GM19023 (cell line): ENCODE data around the gene AHI1.
"Not testable (repeated sequence)": the region's sequence is repeated elsewhere in the genome, so short reads cannot be mapped to it uniquely, and the experiment has no call there.

Experiments
- ATAC-seq: cut with Tn5 transposase; IDR thresholded peaks from one replicate; pipeline ENCODE4 v1.9.1; 2021; ENCODE audit warnings: mild to moderate bottlenecking, moderate library complexity; ENCODE audit not compliant: unreplicated experiment

The AHI1 gene

DNA sequence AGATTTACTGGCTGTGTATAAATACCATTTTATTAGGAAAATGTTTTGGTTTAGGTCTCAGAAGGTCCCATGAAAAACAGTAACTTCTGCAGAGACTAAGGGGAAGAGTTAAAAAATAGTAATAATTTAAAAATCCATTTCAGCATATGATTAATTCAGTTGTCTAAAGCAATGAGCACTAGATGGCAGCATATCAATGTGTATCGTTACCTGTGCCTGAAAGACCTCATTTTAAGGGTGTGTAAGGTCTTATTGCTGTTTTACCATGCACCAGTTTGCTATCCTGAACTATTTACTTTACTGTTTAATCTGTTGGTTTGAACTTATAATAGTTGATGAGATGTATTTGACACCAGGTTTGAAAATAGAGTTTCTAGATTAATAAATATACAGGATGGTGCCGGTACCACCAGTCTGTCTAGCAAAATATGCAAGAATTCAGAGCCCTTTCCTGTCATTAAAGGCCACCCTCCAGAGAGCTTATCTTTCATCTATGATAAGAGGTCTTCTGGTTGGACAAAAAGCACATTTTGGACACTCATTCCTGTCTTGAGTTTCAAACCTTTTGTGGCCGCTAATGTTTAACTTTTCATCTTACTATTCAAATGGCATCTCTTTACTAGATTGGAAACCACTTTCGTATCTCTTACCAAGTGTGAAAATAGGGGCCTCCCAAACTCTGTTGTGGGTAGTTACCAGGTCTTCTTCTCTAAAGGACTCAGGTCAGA lies 8.9 kb upstream of the AHI1 start:
- peak; percentile 88 for ATAC-seq

DNA sequence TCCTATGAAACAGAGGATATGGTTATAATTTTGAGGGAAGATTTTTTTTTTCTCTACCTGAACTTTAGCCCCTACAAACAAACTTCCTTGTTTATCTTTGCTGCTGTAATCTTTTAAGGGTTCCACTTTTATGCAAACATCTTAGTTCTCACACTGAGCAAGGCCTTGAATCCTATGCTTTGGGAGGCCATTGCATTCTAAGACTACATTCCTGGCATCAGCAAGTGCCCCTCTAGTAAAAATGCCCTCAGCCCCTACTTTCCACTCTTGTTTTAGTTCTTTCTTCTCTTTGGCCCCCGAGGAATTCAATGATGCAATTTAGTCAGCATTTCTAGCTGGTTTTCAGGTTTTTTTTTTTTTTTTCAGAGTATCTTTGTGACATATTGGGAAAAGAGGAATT lies 8.1 kb upstream of the AHI1 start:
- ATAC-seq = no peak

DNA sequence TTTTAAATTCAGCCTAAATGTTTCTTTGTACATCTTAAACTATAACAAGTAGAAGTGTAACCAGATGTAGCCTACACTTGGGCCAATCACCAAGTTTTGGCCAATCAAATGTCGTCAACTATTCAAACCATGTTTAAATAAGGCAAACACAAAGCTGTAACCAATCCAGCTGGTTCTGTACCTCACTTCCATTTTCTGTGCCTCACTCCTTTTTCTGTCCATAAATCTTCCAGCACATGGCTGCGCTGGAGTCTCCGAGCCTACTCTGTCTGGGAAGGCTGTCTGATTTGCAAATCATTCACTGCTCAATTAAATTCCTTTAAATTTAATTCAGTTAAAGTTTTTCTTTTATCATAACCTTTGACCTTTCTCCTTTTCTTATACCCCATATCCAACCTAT lies 7.7 kb upstream of the AHI1 start:
- no peak for ATAC-seq

- ATAC-seq = no peak
Observed at GRCh38 chr6:135504734-135505133, 7.2 kb upstream of the AHI1 start.

GRCh38 chr6:135503703-135504475 lies 6.3 kb upstream of the AHI1 start:
- ATAC-seq = no peak

GRCh38 chr6:135499441-135500340 lies 2.2 kb upstream of the AHI1 start:
- ATAC-seq = no peak

DNA sequence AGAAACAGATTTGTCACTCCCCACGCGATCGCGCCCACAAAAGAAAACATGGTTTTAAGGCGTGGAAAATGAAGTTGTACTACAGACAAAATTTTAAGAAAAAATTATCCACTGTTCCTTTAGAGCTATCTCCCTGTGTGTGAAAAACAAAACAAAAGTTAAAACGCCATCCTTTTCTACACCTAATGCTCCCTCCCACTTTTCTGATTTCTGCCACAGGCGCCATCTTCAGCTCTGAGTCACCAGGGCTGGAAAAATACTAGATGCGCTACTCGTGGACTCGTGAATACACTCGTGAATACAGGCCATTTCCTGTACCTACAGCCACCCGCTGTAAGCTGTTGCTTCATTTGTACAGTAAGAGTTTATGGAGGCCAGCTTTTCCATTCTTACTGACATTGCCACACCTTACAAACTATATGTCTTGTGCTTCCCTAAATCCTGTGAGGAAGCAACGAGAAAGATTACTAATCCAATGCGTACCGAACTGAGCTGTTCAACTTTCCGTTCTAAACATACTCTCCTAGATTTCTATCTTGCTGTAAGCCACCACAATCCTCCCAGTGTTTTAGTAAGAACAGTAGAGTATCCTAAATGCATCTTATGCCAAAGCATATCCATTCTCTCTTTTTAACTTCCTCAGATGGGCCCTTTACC lies 773 bp upstream of the AHI1 start:
- ATAC-seq = no peak

GRCh38 chr6:135496800-135497411 lies 634 bp downstream of the AHI1 start:
- ATAC-seq = no peak

GRCh38 chr6:135493218-135493961 lies 4.2 kb downstream of the AHI1 start:
- ATAC-seq = no peak

- no peak for ATAC-seq
Observed at GRCh38 chr6:135490381-135490780, 7.2 kb downstream of the AHI1 start.

GRCh38 chr6:135488023-135488422 lies 9.5 kb downstream of the AHI1 start:
- ATAC-seq = no peak

GRCh38 chr6:135483903-135484302 lies 13.6 kb downstream of the AHI1 start:
- not testable (repeated sequence) for ATAC-seq

GRCh38 chr6:135481783-135482369 lies 15.7 kb downstream of the AHI1 start:
- no peak for ATAC-seq

DNA sequence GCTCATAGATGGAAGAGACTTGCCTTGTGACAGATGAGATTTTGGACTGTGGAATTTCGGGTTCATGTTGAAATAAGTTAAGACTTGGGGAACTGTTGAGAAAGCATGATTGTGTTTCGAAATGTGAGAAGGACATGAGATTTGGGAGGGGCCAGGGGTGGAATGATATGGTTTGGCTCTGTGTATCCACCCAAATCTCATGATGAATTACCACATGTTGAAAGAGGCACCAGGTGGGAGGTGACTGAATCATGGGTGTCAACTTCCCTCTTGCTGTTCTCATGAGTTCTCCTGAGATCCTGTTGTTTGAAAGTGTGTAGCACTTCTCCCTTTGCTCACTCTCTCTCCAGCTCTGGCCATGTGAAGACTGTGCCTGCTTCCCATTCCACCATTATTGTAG lies 17.9 kb downstream of the AHI1 start:
- no peak for ATAC-seq

GRCh38 chr6:135478626-135479025 lies 18.9 kb downstream of the AHI1 start:
- no peak for ATAC-seq

- no peak for ATAC-seq
Observed at GRCh38 chr6:135475292-135475886, 22.2 kb downstream of the AHI1 start.

GRCh38 chr6:135474362-135474761 lies 23.2 kb downstream of the AHI1 start:
- no peak for ATAC-seq

DNA sequence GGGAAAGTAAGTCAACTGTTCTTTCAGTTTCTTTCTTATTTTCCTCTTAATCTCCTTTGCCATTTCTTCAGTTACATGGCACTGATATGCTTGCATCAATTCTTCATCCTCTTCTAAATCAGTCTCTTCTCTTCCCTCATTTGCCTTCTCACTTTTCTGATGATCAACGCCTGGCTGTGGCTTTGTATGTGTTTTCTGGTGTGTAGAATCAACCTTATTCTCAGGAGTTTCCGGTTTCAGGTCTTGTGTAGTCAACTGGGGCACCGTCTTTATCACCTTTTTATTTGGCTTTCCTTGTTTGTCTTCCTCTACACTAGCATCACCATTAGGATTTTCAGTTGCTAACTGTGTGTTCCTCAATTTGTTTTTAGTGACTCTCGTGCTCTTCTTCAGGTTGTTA lies 31.6 kb downstream of the AHI1 start:
- ATAC-seq = no peak

DNA sequence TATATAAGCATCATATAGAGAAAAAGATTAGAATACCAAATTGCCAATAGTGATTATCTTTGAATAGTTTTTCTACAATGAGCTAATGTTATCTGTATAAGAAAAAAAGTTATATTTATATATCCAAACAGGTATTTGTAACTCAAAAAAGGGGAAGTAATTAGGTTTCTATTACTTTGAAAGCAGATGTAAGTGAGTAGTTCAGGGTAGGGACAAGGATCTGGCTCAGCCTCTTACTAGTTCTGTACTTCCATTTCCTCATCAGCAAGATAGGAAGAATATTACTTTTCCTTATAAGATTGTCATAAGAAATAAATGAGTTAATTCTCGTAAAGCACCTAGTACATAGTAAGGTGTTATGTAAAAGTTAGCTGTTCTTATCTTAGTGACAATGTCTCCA lies 32.2 kb downstream of the AHI1 start:
- peak; percentile 62 for ATAC-seq
